C4-2B (cell line): ENCODE data around the gene HSD3B7.
A peak's percentile ranks its signal among the peaks of the same experiment; 100 is the strongest.

ENCODE experiments used
- ZFX ChIP-seq: fragments of 450-650 bp; IDR thresholded peaks from 2 replicates; pipeline ENCODE4 v1.6.1; 2017
- TF ChIP-seq, protein P1 (sequence below): fragments of 450-650 bp; conservative IDR thresholded peaks from 2 replicates; pipeline ENCODE4 v1.5.1; 2017; ENCODE audit warnings: mild to moderate bottlenecking

DNA sequence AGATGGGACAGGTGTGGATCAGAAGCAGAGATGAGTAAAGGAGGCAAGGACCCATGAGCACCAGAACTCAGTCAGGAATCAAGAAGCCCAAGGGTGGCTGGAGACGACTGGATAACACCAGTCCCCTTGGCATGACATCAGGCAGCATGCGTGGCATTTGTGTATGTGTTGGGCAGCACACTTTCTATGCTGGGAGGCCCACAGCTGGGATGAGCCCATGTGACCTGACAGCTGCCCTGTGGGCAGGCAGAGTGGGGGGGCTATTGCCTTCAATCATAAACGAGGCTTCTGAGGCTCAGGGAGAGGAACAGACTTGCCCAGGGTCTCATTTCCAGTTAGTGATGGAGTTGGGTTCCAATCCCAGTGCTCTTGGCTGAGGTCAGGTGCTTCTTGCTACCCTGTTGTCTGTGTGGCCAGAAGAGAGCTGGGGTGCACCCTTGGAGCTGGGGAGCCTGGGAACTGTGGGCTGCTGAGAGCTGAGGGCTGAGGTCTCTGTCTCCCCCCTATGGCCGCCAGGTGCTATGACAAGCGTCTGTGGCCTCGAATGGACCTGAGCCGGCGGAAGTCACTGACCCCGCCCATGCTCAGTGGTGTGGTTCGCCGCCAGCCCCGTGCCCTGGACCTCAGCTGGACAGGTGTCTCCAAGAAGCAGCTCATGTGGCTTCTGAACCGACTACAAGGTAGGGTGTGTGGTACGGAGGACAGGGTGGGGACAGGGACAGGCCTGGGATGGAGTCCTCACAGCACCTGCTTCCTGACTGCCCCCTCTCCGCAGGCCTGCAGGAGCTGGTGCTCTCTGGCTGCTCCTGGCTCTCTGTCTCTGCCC, 43.2 kb upstream of the HSD3B7 start:
- TF ChIP-seq ZFX: no peak
- TF ChIP-seq, protein P1, sequence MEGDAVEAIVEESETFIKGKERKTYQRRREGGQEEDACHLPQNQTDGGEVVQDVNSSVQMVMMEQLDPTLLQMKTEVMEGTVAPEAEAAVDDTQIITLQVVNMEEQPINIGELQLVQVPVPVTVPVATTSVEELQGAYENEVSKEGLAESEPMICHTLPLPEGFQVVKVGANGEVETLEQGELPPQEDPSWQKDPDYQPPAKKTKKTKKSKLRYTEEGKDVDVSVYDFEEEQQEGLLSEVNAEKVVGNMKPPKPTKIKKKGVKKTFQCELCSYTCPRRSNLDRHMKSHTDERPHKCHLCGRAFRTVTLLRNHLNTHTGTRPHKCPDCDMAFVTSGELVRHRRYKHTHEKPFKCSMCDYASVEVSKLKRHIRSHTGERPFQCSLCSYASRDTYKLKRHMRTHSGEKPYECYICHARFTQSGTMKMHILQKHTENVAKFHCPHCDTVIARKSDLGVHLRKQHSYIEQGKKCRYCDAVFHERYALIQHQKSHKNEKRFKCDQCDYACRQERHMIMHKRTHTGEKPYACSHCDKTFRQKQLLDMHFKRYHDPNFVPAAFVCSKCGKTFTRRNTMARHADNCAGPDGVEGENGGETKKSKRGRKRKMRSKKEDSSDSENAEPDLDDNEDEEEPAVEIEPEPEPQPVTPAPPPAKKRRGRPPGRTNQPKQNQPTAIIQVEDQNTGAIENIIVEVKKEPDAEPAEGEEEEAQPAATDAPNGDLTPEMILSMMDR: peak; percentile 96
